ENCODE measurements around the gene IL23R.
"Not testable (repeated sequence)": the region's sequence is repeated elsewhere in the genome, so short reads cannot be mapped to it uniquely, and the experiment has no call there.

The IL23R gene

GRCh38 chr1:67191668-67192520, 25.6 kb downstream of the IL23R start:
- in situ Hi-C loops (cut with MboI; ENCODE audit: low sequenced_read_pairs): no loop called here

GRCh38 chr1:67192902-67193301, 26.6 kb downstream of the IL23R start:
- in situ Hi-C loops (cut with MboI; ENCODE audit: low sequenced_read_pairs): no loop called here

- in situ Hi-C loops (cut with MboI; ENCODE audit: low sequenced_read_pairs): no loop called here
Measured at GRCh38 chr1:67193704-67194103, 27.4 kb downstream of the IL23R start.

- in situ Hi-C loops (cut with MboI; ENCODE audit: low sequenced_read_pairs): no loop called here
Measured at GRCh38 chr1:67194209-67194863, 28.1 kb downstream of the IL23R start.

GRCh38 chr1:67200755-67201154, 34.5 kb downstream of the IL23R start:
- in situ Hi-C loops (cut with MboI; ENCODE audit: low sequenced_read_pairs): no loop called here

- in situ Hi-C loops (cut with MboI; ENCODE audit: low sequenced_read_pairs): no loop called here
Measured at GRCh38 chr1:67201891-67202290, 35.6 kb downstream of the IL23R start.

- in situ Hi-C loops (cut with MboI; ENCODE audit: low sequenced_read_pairs): no loop called here
Measured at GRCh38 chr1:67204298-67204980, 38.2 kb downstream of the IL23R start.

- in situ Hi-C loops (cut with MboI; ENCODE audit: low sequenced_read_pairs): not testable (repeated sequence)
Measured at GRCh38 chr1:67207398-67207797, 41.1 kb downstream of the IL23R start.

- in situ Hi-C loops (cut with MboI; ENCODE audit: low sequenced_read_pairs): no loop called here
Measured at GRCh38 chr1:67208217-67208616, 42.0 kb downstream of the IL23R start.

- in situ Hi-C loops (cut with MboI; ENCODE audit: low sequenced_read_pairs): no loop called here
Measured at GRCh38 chr1:67209521-67209920, 43.3 kb downstream of the IL23R start.

GRCh38 chr1:67211589-67212563, 45.6 kb downstream of the IL23R start:
- in situ Hi-C loops (cut with MboI; ENCODE audit: low sequenced_read_pairs): no loop called here

GRCh38 chr1:67213164-67213563, 46.9 kb downstream of the IL23R start:
- in situ Hi-C loops (cut with MboI; ENCODE audit: low sequenced_read_pairs): no loop called here

- in situ Hi-C loops (cut with MboI; ENCODE audit: low sequenced_read_pairs): no loop called here
Measured at GRCh38 chr1:67213948-67214347, 47.7 kb downstream of the IL23R start.

GRCh38 chr1:67214420-67215174, 48.3 kb downstream of the IL23R start:
- in situ Hi-C loops (cut with MboI; ENCODE audit: low sequenced_read_pairs): no loop called here

GRCh38 chr1:67216401-67216800, 50.1 kb downstream of the IL23R start:
- in situ Hi-C loops (cut with MboI; ENCODE audit: low sequenced_read_pairs): no loop called here

- in situ Hi-C loops (cut with MboI; ENCODE audit: low sequenced_read_pairs): no loop called here
Measured at GRCh38 chr1:67217417-67217816, 51.2 kb downstream of the IL23R start.

GRCh38 chr1:67217938-67218337, 51.7 kb downstream of the IL23R start:
- in situ Hi-C loops (cut with MboI; ENCODE audit: low sequenced_read_pairs): no loop called here

GRCh38 chr1:67224856-67225255, 58.6 kb downstream of the IL23R start:
- in situ Hi-C loops (cut with MboI; ENCODE audit: low sequenced_read_pairs): no loop called here

GRCh38 chr1:67226688-67227087, 60.4 kb downstream of the IL23R start:
- in situ Hi-C loops (cut with MboI; ENCODE audit: low sequenced_read_pairs): no loop called here

GRCh38 chr1:67227196-67227595, 60.9 kb downstream of the IL23R start:
- in situ Hi-C loops (cut with MboI; ENCODE audit: low sequenced_read_pairs): no loop called here

All from HL-60/S4 treated with phorbol 12-myristate 13-acetate at 8.2 ng/mL for 4 days and 3 days (cell line).